GM13977 (cell line): ENCODE results near the gene XIRP1.

Source experiments
- DNase-seq: peaks from one replicate; pipeline ENCODE4 v3.0.0; 2012; ENCODE audit warnings: low spot score
- CTCF ChIP-seq: IDR thresholded peaks from 2 replicates; pipeline ENCODE4 v1.5.1; 2012; ENCODE audit warnings: mild to moderate bottlenecking, control low read depth; ENCODE audit not compliant: insufficient read depth; ENCODE audit errors: extremely low read depth, missing control alignments
- in situ Hi-C: fragments of 300-500 bp; cut with MboI; formaldehyde crosslinking; loops from one replicate; pipeline ENCODE4 v1.12.0; 2022; ENCODE audit warnings: low sequenced_read_pairs, low pct_unique_long_range_greater_than_20kb, mixed read lengths, inconsistent platforms; ENCODE audit not compliant: unreplicated experiment

The XIRP1 gene

GRCh38 chr3:39192490-39193092, at the start of gene XIRP1:
XIRP1 (minus strand) TSS chr3:39192595; CDS start chr3:39189445, 3,150 bp downstream.
- in situ Hi-C loops: loop anchor here (5.0 to 25.0 kb wide), 2 partner anchors 95 to 195 kb away; partner anchors contain the start of gene SLC25A38
- TF ChIP-seq CTCF: no peak

GRCh38 chr3:39241561-39241960, 49.2 kb upstream of the XIRP1 start:
- in situ Hi-C loops: no loop called here
- no peak for TF ChIP-seq CTCF
- no peak for DNase-seq

More at GRCh38 chr3:39192490-39193092, at the start of gene XIRP1:
- DNase-seq: peak; percentile 57

- in situ Hi-C loops: no loop called here
- no peak for DNase-seq
- TF ChIP-seq CTCF: no peak
Measured at GRCh38 chr3:39237027-39237426, 44.6 kb upstream of the XIRP1 start.

GRCh38 chr3:39234651-39235050, 42.3 kb upstream of the XIRP1 start:
- in situ Hi-C loops: no loop called here
- no peak for TF ChIP-seq CTCF
- no peak for DNase-seq

GRCh38 chr3:39232859-39233258, 40.5 kb upstream of the XIRP1 start:
- no peak for DNase-seq
- in situ Hi-C loops: no loop called here

GRCh38 chr3:39230453-39230852, 38.1 kb upstream of the XIRP1 start:
- no peak for DNase-seq
- no peak for TF ChIP-seq CTCF
- in situ Hi-C loops: no loop called here

More at GRCh38 chr3:39232859-39233258, 40.5 kb upstream of the XIRP1 start:
- TF ChIP-seq CTCF: no peak
